ENCODE data around the gene TRPM2. TPM values are rescaled to one million over a fixed set of nuclear protein-coding genes. Genes with fewer than 3 reads are reported as not detected.

The TRPM2 gene
- total and polyA plus RNA-seq, 2 experiments from 2014 or later = not detected

DNA sequence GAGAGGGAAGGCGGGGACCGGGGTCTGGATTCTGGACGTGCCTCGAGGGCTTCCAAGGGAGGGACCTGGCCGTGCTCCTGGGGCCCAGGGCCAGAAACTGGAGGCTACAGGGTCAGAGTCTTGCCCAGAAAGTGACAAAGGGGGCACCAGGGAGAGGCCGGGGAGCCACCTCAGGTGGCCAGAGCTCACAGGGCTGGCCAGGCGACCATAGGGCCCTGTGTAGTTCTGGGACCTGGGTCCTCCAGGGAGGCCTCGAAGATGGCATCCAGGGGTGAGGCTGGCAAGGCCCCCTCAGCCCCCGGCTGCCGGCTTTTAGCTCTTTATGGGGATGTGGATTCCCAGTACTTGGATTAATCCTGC is 87.6 kb downstream of the TRPM2 start:
- no peaks in the 10 kb centered on the region for H3K9me3 ChIP-seq (ENCODE audit: low read depth)
- H3K4me3 ChIP-seq = no peak overlapping the region
- no peaks in the 10 kb centered on the region for H3K27me3 ChIP-seq
- TF ChIP-seq, protein P1, sequence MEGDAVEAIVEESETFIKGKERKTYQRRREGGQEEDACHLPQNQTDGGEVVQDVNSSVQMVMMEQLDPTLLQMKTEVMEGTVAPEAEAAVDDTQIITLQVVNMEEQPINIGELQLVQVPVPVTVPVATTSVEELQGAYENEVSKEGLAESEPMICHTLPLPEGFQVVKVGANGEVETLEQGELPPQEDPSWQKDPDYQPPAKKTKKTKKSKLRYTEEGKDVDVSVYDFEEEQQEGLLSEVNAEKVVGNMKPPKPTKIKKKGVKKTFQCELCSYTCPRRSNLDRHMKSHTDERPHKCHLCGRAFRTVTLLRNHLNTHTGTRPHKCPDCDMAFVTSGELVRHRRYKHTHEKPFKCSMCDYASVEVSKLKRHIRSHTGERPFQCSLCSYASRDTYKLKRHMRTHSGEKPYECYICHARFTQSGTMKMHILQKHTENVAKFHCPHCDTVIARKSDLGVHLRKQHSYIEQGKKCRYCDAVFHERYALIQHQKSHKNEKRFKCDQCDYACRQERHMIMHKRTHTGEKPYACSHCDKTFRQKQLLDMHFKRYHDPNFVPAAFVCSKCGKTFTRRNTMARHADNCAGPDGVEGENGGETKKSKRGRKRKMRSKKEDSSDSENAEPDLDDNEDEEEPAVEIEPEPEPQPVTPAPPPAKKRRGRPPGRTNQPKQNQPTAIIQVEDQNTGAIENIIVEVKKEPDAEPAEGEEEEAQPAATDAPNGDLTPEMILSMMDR (IDR thresholded peaks at IDR 0.05; ENCODE audit: low read depth, low read length) = no peak
- H3K4me1 ChIP-seq (ENCODE audit: low read depth) = no peaks in the 10 kb centered on the region
- H3K36me3 ChIP-seq = no peaks in the 10 kb centered on the region
- DNase-seq (ENCODE audit: low read depth in 1 of 2, low spot score in 1 of 2) = no peak
- no peak overlapping the region for H3K27ac ChIP-seq

- Histone ChIP-seq H3K9me3 (ENCODE audit: low read depth) (no peaks in the 10 kb centered on the region), H3K4me3 (no peak overlapping the region), H3K36me3 (no peaks in the 10 kb centered on the region), H3K4me1 (ENCODE audit: low read depth) (no peaks in the 10 kb centered on the region), H3K27me3 (no peaks in the 10 kb centered on the region), H3K27ac (no peak overlapping the region)
- no peak for DNase-seq (ENCODE audit: low read depth in 1 of 2, low spot score in 1 of 2)
- TF ChIP-seq, protein P1 (IDR thresholded peaks at IDR 0.05; ENCODE audit: low read depth, low read length) = no peak
Measured at GRCh38 chr21:44441581-44442265, 88.3 kb downstream of the TRPM2 start.

DNA sequence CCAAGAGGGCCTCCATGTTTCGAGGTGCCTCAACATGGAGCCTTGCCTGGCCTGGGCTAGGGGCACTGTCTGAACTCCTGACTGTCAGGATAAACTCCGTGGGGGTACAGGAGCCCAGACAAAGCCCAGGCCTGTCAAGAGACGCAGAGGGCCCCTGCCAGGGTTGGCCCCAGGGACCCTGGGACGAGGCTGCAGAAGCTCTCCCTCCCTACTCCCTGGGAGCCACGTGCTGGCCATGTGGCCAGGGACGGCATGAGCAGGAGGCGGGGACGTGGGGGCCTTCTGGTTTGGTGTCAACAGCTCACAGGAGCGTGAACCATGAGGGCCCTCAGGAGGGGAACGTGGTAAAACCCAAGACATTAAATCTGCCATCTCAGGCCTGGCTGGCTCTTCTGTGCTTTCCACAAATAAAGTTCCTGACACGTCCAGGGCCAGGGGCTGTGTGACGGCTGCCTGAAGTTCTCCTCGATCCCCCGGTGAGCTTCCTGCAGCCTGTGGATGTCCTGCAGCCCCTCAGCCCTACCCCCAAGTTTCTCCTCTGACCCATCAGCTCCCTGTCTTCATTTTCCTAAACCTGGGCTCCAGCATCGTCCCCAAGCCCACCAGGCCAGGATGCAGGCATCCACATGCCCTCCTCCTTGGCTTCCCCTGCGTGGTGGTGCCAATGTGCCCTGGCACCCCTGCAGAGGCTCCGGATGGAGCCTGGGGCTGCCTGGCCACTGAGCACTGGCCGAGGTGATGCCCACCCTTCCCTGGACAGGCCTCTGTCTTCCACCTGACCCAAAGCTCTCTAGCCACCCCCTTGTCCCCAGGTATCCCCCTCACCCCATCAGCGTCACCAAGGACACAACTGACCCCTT is 89.1 kb downstream of the TRPM2 start:
- H3K4me3 ChIP-seq = no peak overlapping the region
- DNase-seq (ENCODE audit: low read depth in 1 of 2, low spot score in 1 of 2) = no peak
- no peaks in the 10 kb centered on the region for H3K27me3 ChIP-seq
- TF ChIP-seq, protein P1 (IDR thresholded peaks at IDR 0.05; ENCODE audit: low read depth, low read length) = no peak
- no peaks in the 10 kb centered on the region for H3K9me3 ChIP-seq (ENCODE audit: low read depth)
- no peak overlapping the region for H3K27ac ChIP-seq
- no peaks in the 10 kb centered on the region for H3K36me3 ChIP-seq
- no peaks in the 10 kb centered on the region for H3K4me1 ChIP-seq (ENCODE audit: low read depth)

DNA sequence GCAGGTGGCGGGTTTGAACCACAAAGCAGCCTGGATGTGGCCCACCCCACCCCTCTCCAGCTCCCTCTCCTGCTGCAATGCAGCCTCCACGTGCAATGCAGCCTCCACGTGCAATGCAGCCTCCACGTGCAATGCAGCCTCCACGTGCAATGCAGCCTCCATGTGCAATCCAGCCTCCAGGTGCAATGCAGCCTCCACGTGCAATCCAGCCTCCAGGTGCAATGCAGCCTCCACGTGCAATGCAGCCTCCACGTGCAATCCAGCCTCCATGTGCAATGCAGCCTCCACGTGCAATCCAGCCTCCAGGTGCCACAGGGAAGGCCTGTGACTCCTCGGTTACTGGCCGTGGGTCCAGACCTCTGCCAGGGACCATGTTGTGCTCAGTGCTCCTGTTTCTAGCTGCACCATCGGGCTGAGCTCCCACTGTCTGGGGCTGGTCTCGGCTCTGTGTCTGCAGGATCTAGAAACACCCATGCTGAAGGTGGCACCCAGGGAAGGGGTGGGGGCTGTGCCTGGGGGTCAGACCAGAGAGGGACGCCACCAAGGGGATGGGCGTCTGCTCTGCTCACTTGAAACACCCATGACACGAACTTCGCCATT is 90.0 kb downstream of the TRPM2 start:
- no peaks in the 10 kb centered on the region for H3K36me3 ChIP-seq
- H3K27ac ChIP-seq = no peak overlapping the region
- DNase-seq (ENCODE audit: low read depth in 1 of 2, low spot score in 1 of 2) = no peak
- H3K27me3 ChIP-seq = no peaks in the 10 kb centered on the region
- H3K4me3 ChIP-seq = no peak overlapping the region
- TF ChIP-seq, protein P1 (IDR thresholded peaks at IDR 0.05; ENCODE audit: low read depth, low read length) = no peak
- no peaks in the 10 kb centered on the region for H3K9me3 ChIP-seq (ENCODE audit: low read depth)
- H3K4me1 ChIP-seq (ENCODE audit: low read depth) = peaks cover 5% of the 10 kb centered on the region

- Histone ChIP-seq H3K27ac (no peak overlapping the region), H3K36me3 (no peaks in the 10 kb centered on the region), H3K4me3 (no peak overlapping the region), H3K9me3 (ENCODE audit: low read depth) (no peaks in the 10 kb centered on the region), H3K4me1 (ENCODE audit: low read depth) (peaks cover 10% of the 10 kb centered on the region), H3K27me3 (no peaks in the 10 kb centered on the region)
- TF ChIP-seq, protein P1 (IDR thresholded peaks at IDR 0.05; ENCODE audit: low read depth, low read length) = no peak
- DNase-seq (ENCODE audit: low read depth in 1 of 2, low spot score in 1 of 2) = no peak
Measured at GRCh38 chr21:44443891-44444285, 90.5 kb downstream of the TRPM2 start.
